Left ventricle myocardium superior (tissue), 1 donor: Measurements from ENCODE around the gene MYH9. TPM values are rescaled to one million over a fixed set of nuclear protein-coding genes. Genes with fewer than 3 reads are reported as not detected.
A peak's percentile ranks its signal among the peaks of the same experiment; 100 is the strongest.
"Not testable (repeated sequence)": the region's sequence is repeated elsewhere in the genome, so short reads cannot be mapped to it uniquely, and the experiment has no call there.

Experiments used
- ATAC-seq: fragments of 200-7000 bp; cut with Tn5 transposase; one replicate; pipeline ENCODE4 v1.9.1; 2020; ENCODE audit warnings: mild to moderate bottlenecking, moderate library complexity
- DNase-seq: peaks from one replicate; pipeline ENCODE4 v3.0.0-alpha.2; 2020
- intact Hi-C: fragments of 100-400 bp; cut with micrococcal nuclease; formaldehyde crosslinking; loops from one replicate; pipeline ENCODE4 v1.11.0; 2022
- total RNA-seq: library from RNA; stranded (reverse); fragmentation: NEBNext Ultra II Directional; extraction: Animal tissue kit (Norgen Biotek cat#: 25700); gene quantifications from one replicate; pipeline ENCODE4 v1.2.1, GENCODE V29; 2021
- donor health status: DM: no; HTN: yes; CAD: no; lungs with severe emphysema.

MYH9 gene
- total RNA-seq, 1 donor from 2014 or later: 161 TPM

GRCh38 chr22:36417281-36417686 is 29.5 kb upstream of the MYH9 start:
- no peak for DNase-seq
- no peak for ATAC-seq
- intact Hi-C loops: no loop called here

GRCh38 chr22:36415415-36416168 is 27.8 kb upstream of the MYH9 start:
- DNase-seq (no peak), ATAC-seq (no peak)
- intact Hi-C loops: no loop called here

- intact Hi-C loops: no loop called here
- no peak for DNase-seq
- ATAC-seq: peak; percentile 22
These were observed 25.4 kb upstream of the MYH9 start for GRCh38 chr22:36413022-36413775.

GRCh38 chr22:36411589-36412258 is 24.0 kb upstream of the MYH9 start:
- intact Hi-C loops: no loop called here
- no peak for ATAC-seq
- no peak for DNase-seq

- intact Hi-C loops: no loop called here
- peak; percentile 92 for ATAC-seq
- peak; percentile 86 for DNase-seq
These were observed 22.4 kb upstream of the MYH9 start for GRCh38 chr22:36409911-36410756.

GRCh38 chr22:36409554-36409910 is 21.8 kb upstream of the MYH9 start:
- DNase-seq, ATAC-seq, intact Hi-C loops: not testable (repeated sequence)

GRCh38 chr22:36409056-36409455 is 21.3 kb upstream of the MYH9 start:
- ATAC-seq (peak; percentile 24), DNase-seq (no peak)
- intact Hi-C loops: no loop called here

GRCh38 chr22:36406721-36407120 is 19.0 kb upstream of the MYH9 start:
- intact Hi-C loops: no loop called here
- ATAC-seq: no peak

GRCh38 chr22:36405671-36406538 is 18.1 kb upstream of the MYH9 start:
- peak; percentile 33 for DNase-seq
- no peak for ATAC-seq
- intact Hi-C loops: no loop called here

More at GRCh38 chr22:36406721-36407120, 19.0 kb upstream of the MYH9 start:
- DNase-seq: no peak

GRCh38 chr22:36405221-36405661 is 17.5 kb upstream of the MYH9 start:
- intact Hi-C loops: no loop called here
- DNase-seq: no peak
- ATAC-seq: no peak

- DNase-seq (no peak), ATAC-seq (no peak)
- intact Hi-C loops: no loop called here
These were observed 16.7 kb upstream of the MYH9 start for GRCh38 chr22:36404446-36404845.

- DNase-seq: no peak
- no peak for ATAC-seq
- intact Hi-C loops: no loop called here
These were observed 11.7 kb upstream of the MYH9 start for GRCh38 chr22:36399472-36399778.

GRCh38 chr22:36398601-36399471 is 11.1 kb upstream of the MYH9 start:
- intact Hi-C loops: no loop called here
- DNase-seq (no peak), ATAC-seq (no peak)

- no peak for ATAC-seq
- intact Hi-C loops: no loop called here
These were observed 9.6 kb upstream of the MYH9 start for GRCh38 chr22:36397131-36398093.

GRCh38 chr22:36395915-36396314 is 8.1 kb upstream of the MYH9 start:
- DNase-seq: no peak
- intact Hi-C loops: no loop called here
- ATAC-seq: peak; percentile 46

More at GRCh38 chr22:36397131-36398093, 9.6 kb upstream of the MYH9 start:
- DNase-seq: no peak

- ATAC-seq (no peak), DNase-seq (no peak)
- intact Hi-C loops: no loop called here
These were observed 7.5 kb upstream of the MYH9 start for GRCh38 chr22:36395055-36395849.
